OCI-LY1 (cell line): Measurements from ENCODE around the gene SYT14.
"Not testable (repeated sequence)": the region's sequence is repeated elsewhere in the genome, so short reads cannot be mapped to it uniquely, and the experiment has no call there.

Experiments used
- H2AFZ ChIP-seq: fragments of 200-600 bp; sonication (generic), shearing (Covaris generic); 2 replicates; pipeline ENCODE4 v1.6.0; 2014; ENCODE audit warnings: antibody characterized with exemption, mild to moderate bottlenecking, low read length
- H3F3A ChIP-seq: fragments of 200-600 bp; sonication (generic), shearing (Covaris generic); 2 replicates; pipeline ENCODE4 v1.6.0; 2014; ENCODE audit warnings: mild to moderate bottlenecking, antibody characterized with exemption, low read length, moderate library complexity; ENCODE audit not compliant: insufficient read depth
- H3K27ac ChIP-seq: fragments of 200-600 bp; sonication (generic); 2 replicates; pipeline ENCODE4 v1.5.1; 2014; ENCODE audit warnings: low read length, mixed run types, mild to moderate bottlenecking, low read depth; ENCODE audit not compliant: poor library complexity, severe bottlenecking
- H3K27me3 ChIP-seq: fragments of 200-600 bp; sonication (generic); 2 replicates; pipeline ENCODE4 v1.6.0; 2014; ENCODE audit warnings: antibody characterized with exemption, mild to moderate bottlenecking, low read length, moderate library complexity; ENCODE audit not compliant: insufficient read depth
- H3K36me3 ChIP-seq: fragments of 200-600 bp; sonication (generic); 2 replicates; pipeline ENCODE4 v1.6.1; 2014; ENCODE audit warnings: mild to moderate bottlenecking, antibody characterized with exemption, low read length, moderate library complexity, mixed read lengths; ENCODE audit not compliant: insufficient read depth
- H3K4me1 ChIP-seq: fragments of 200-600 bp; sonication (generic); 2 replicates; pipeline ENCODE4 v1.5.1; 2014; ENCODE audit warnings: mild to moderate bottlenecking, low read length, moderate library complexity; ENCODE audit not compliant: insufficient read depth, severe bottlenecking
- H3K4me2 ChIP-seq: fragments of 200-600 bp; sonication (generic), shearing (Covaris generic); 2 replicates; pipeline ENCODE4 v1.6.1; 2014; ENCODE audit warnings: low read length
- H3K4me3 ChIP-seq: fragments of 200-600 bp; sonication (generic); 2 replicates; pipeline ENCODE4 v1.5.1; 2014; ENCODE audit warnings: low read length, low read depth, mild to moderate bottlenecking, mixed read lengths; ENCODE audit not compliant: poor library complexity, severe bottlenecking
- H3K79me2 ChIP-seq: fragments of 200-600 bp; shearing (Covaris generic); 2 replicates; pipeline ENCODE4 v1.6.1; 2016; ENCODE audit warnings: mixed run types, low read length, mixed read lengths; ENCODE audit not compliant: insufficient read depth
- H3K9ac ChIP-seq: fragments of 200-600 bp; sonication (generic), shearing (Covaris generic); 2 replicates; pipeline ENCODE4 v1.6.1; 2014; ENCODE audit warnings: mild to moderate bottlenecking, low read length, mixed read lengths
- H3K9me2 ChIP-seq: fragments of 200-600 bp; sonication (generic), shearing (Covaris generic); 2 replicates; pipeline ENCODE4 v1.6.1; 2014; ENCODE audit warnings: low read depth, mild to moderate bottlenecking, low read length, mixed read lengths
- H3K9me3 ChIP-seq: fragments of 200-600 bp; shearing (Covaris generic); 2 replicates; pipeline ENCODE4 v1.6.1; 2014; ENCODE audit warnings: low read length, mixed read lengths
- H4K20me1 ChIP-seq: fragments of 200-600 bp; sonication (generic), shearing (Covaris generic); 2 replicates; pipeline ENCODE4 v1.6.0; 2016; ENCODE audit warnings: mild to moderate bottlenecking, low read length; ENCODE audit not compliant: insufficient read depth
- CTCF ChIP-seq: fragments of 200-600 bp; sonication (generic), shearing (Covaris generic); IDR thresholded peaks from 2 replicates; pipeline ENCODE4 v1.5.1; 2017; ENCODE audit warnings: mild to moderate bottlenecking, antibody characterized with exemption, low read length, moderate library complexity, mixed read lengths
- EZH2 ChIP-seq: fragments of 200-600 bp; sonication (generic), shearing (Covaris generic); IDR thresholded peaks from 2 replicates; pipeline ENCODE4 v1.8.0; 2017; ENCODE audit warnings: borderline replicate concordance, mixed run types, mild to moderate bottlenecking, antibody characterized with exemption, low read length, moderate library complexity, mixed read lengths

The SYT14 gene

GRCh38 chr1:209937996-209938959 is at the start of gene SYT14:
SYT14 (plus strand) TSS chr1:209938217; CDS start chr1:209938265, 48 bp downstream.
- Histone ChIP-seq H3K27ac (no peak within 1 kb of the TSS), H3K4me3 (no peak within 1 kb of the TSS), H3K79me2 (no peaks in the 10 kb centered on the region), H2AFZ (no peak within 1 kb of the TSS), H3K4me1 (no peaks in the 10 kb centered on the region), H3F3A (no peaks in the 10 kb centered on the region), H4K20me1 (no peaks in the 10 kb centered on the region), H3K9me2 (no peaks in the 10 kb centered on the region), H3K9ac (no peak within 1 kb of the TSS), H3K27me3 (no peaks in the 10 kb centered on the region), H3K9me3 (no peaks in the 10 kb centered on the region), H3K4me2 (no peak within 1 kb of the TSS), H3K36me3 (no peaks in the 10 kb centered on the region)
- no peak for TF ChIP-seq EZH2
- no peak for TF ChIP-seq CTCF

DNA sequence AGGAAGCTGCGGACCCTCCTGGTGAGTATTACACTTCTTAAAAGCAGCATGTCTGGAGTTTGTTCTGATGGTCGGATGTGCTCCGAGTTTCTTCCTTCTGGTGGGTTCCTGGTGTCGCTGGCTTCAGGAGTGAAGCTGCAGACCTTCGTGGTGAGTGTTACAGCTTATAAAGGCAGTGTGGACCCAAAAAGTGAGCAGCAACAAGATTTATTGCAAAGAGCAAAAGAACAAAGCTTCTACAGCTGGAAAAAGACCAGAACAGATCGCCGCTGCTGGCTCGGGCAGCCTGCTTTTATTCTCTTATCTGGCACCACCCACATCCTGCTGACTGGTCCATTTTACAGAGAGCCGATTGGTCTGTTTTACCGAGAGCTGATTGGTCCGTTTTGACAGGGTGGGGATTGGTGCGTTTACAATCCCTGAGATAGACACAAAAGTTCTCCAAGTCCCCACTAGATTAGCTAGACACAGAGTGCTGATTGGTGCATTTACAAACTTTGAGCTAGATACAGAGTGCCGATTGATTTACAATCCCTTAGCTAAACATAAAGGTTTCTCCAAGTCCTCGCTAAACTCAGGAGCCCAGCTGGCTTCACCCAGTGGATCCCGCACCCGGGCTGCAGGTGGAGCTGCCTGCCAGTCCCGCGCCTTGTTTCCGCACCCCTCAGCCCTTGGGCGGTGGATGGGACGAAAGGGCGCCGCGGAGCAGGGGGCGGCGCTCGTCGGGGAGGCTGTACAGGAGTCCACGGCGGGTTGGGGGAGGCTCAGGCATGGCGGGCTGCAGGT is 49.5 kb upstream of the SYT14 start:
- not testable (repeated sequence) for H3K9me2 ChIP-seq, H3K4me3 ChIP-seq, H3K79me2 ChIP-seq, H3K9me3 ChIP-seq, H4K20me1 ChIP-seq, H3K4me1 ChIP-seq, H2AFZ ChIP-seq, H3K9ac ChIP-seq, H3K4me2 ChIP-seq, H3F3A ChIP-seq, H3K27me3 ChIP-seq, H3K27ac ChIP-seq, H3K36me3 ChIP-seq

- no peak overlapping the region for H2AFZ ChIP-seq
Measured at GRCh38 chr1:209889077-209889418, 49.0 kb upstream of the SYT14 start.

More at GRCh38 chr1:209889077-209889418, 49.0 kb upstream of the SYT14 start:
- Histone ChIP-seq H3K4me1 (no peaks in the 10 kb centered on the region), H3K27me3 (no peaks in the 10 kb centered on the region), H3K9me2 (no peaks in the 10 kb centered on the region), H3K9ac (no peak overlapping the region), H3F3A (no peaks in the 10 kb centered on the region), H3K79me2 (no peaks in the 10 kb centered on the region), H3K36me3 (no peaks in the 10 kb centered on the region), H3K4me3 (no peak overlapping the region), H3K4me2 (no peak overlapping the region), H3K27ac (no peak overlapping the region), H4K20me1 (no peaks in the 10 kb centered on the region), H3K9me3 (no peaks in the 10 kb centered on the region)
- TF ChIP-seq EZH2 = no peak
- no peak for TF ChIP-seq CTCF
